ENCODE results near the gene ZNF628. TPM values are rescaled to one million over a fixed set of nuclear protein-coding genes. Genes with fewer than 3 reads are reported as not detected.
A peak's percentile ranks its signal among the peaks of the same experiment; 100 is the strongest.

Gene ZNF628
- total RNA-seq, 4 donors from 2014 or later: 2.1 to 12.0 (median 6.5) TPM

- Histone ChIP-seq H3K4me3 (replicated peaks in 1 of 3) (no peak overlapping the region), H3K36me3 (no peaks in the 10 kb centered on the region), H3K27me3 (peaks cover 9% of the 10 kb centered on the region), H3K27ac (no peak overlapping the region), H3K9me3 (no peaks in the 10 kb centered on the region), H3K4me1 (peaks cover 0 to 22% of the 10 kb centered on the region in 2 donors)
- no peak for TF ChIP-seq POLR2A (IDR thresholded peaks at IDR 0.05)
- TF ChIP-seq CTCF (IDR thresholded peaks at IDR 0.05): no peak
- WGBS, 2 donors: 0% methylated on average over 3 of the region's 16 CpGs; no CpG with 5 or more reads in 1 of the 2 donors
- no peak for DNase-seq
- intact Hi-C loops (cut with DNase I): no loop called here
These were observed 26.9 kb upstream of the ZNF628 start for GRCh38 chr19:55449469-55449868.

GRCh38 chr19:55451163-55451964, 25.1 kb upstream of the ZNF628 start:
- no peak for TF ChIP-seq CTCF (IDR thresholded peaks at IDR 0.05)
- no peak for TF ChIP-seq POLR2A (IDR thresholded peaks at IDR 0.05)
- intact Hi-C loops (cut with DNase I): no loop called here
- 1% methylated on average over 20 to 52 of the region's 80 CpGs for WGBS, 2 donors
- peaks cover 9% of the 10 kb centered on the region for H3K27me3 ChIP-seq
- peaks cover 9 to 10% of the 10 kb centered on the region in 2 donors for H3K36me3 ChIP-seq
- no peaks in the 10 kb centered on the region for H3K9me3 ChIP-seq
- no peak overlapping the region for H3K27ac ChIP-seq
- H3K4me3 ChIP-seq (replicated peaks in 1 of 3): peak overlapping the region in 1 of 3 donors; percentile 14
- no peak for DNase-seq
- H3K4me1 ChIP-seq: peaks cover 0 to 22% of the 10 kb centered on the region in 2 donors

- Histone ChIP-seq H3K4me3 (replicated peaks in 1 of 3) (no peak overlapping the region), H3K27me3 (peaks cover 9% of the 10 kb centered on the region)
- WGBS, 2 donors: 4 to 8% methylated on average over 23 to 29 of the region's 57 CpGs
These were observed 24.3 kb upstream of the ZNF628 start for GRCh38 chr19:55451965-55452748.

GRCh38 chr19:55452749-55453346, 23.6 kb upstream of the ZNF628 start:
- Histone ChIP-seq H3K27ac (no peak overlapping the region), H3K27me3 (peaks cover 9% of the 10 kb centered on the region), H3K9me3 (no peaks in the 10 kb centered on the region), H3K36me3 (peaks cover 9 to 10% of the 10 kb centered on the region in 2 donors), H3K4me1 (peaks cover 0 to 22% of the 10 kb centered on the region in 2 donors), H3K4me3 (replicated peaks in 1 of 3) (no peak overlapping the region)
- 15 to 23% methylated on average over 12 to 28 of the region's 34 CpGs for WGBS, 2 donors
- intact Hi-C loops (cut with DNase I): no loop called here
- DNase-seq: peak; percentile 66 to 70
- TF ChIP-seq CTCF (IDR thresholded peaks at IDR 0.05) (no peak), POLR2A (IDR thresholded peaks at IDR 0.05) (no peak)

More at GRCh38 chr19:55451965-55452748, 24.3 kb upstream of the ZNF628 start:
- no peak for TF ChIP-seq CTCF (IDR thresholded peaks at IDR 0.05)
- no peak for TF ChIP-seq POLR2A (IDR thresholded peaks at IDR 0.05)
- H3K9me3 ChIP-seq: no peaks in the 10 kb centered on the region
- DNase-seq: no peak
- intact Hi-C loops (cut with DNase I): no loop called here
- no peak overlapping the region for H3K27ac ChIP-seq
- peaks cover 0 to 22% of the 10 kb centered on the region in 2 donors for H3K4me1 ChIP-seq
- peaks cover 9 to 10% of the 10 kb centered on the region in 2 donors for H3K36me3 ChIP-seq
